ENCODE measurements around the gene LOC128125822.
A peak's percentile ranks its signal among the peaks of the same experiment; 100 is the strongest.

GRCh38 chr6:63572044-63572746, at the start of gene LOC128125822, which contains the start of gene PTP4A1:
- no peak for TF ChIP-seq CTCF (IDR thresholded peaks at IDR 0.05)
- TF ChIP-seq POLR2A (IDR thresholded peaks at IDR 0.05) = peak; percentile 98 to 100

Measured in thyroid gland (tissue), 4 donors.